ENCODE results near the gene ATG4A. TPM values are rescaled to one million over a fixed set of nuclear protein-coding genes. Genes with fewer than 3 reads are reported as not detected.

ATG4A gene
- total RNA-seq, 1 donor from 2014 or later: 10.0 TPM

GRCh38 chrX:108199041-108199440 lies 107.5 kb downstream of the ATG4A start:
- no peak for DNase-seq (ENCODE audit: low read depth)
- H3K27me3 ChIP-seq (ENCODE audit: control insufficient read depth, insufficient read depth, low read length): no peaks in the 10 kb centered on the region
- H3K36me3 ChIP-seq (ENCODE audit: control insufficient read depth, insufficient read depth, low read length): no peaks in the 10 kb centered on the region
- H3K4me3 ChIP-seq (ENCODE audit: low read depth, low read length): no peak overlapping the region
- TF ChIP-seq, protein P1, sequence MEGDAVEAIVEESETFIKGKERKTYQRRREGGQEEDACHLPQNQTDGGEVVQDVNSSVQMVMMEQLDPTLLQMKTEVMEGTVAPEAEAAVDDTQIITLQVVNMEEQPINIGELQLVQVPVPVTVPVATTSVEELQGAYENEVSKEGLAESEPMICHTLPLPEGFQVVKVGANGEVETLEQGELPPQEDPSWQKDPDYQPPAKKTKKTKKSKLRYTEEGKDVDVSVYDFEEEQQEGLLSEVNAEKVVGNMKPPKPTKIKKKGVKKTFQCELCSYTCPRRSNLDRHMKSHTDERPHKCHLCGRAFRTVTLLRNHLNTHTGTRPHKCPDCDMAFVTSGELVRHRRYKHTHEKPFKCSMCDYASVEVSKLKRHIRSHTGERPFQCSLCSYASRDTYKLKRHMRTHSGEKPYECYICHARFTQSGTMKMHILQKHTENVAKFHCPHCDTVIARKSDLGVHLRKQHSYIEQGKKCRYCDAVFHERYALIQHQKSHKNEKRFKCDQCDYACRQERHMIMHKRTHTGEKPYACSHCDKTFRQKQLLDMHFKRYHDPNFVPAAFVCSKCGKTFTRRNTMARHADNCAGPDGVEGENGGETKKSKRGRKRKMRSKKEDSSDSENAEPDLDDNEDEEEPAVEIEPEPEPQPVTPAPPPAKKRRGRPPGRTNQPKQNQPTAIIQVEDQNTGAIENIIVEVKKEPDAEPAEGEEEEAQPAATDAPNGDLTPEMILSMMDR (IDR thresholded peaks at IDR 0.05; ENCODE audit: insufficient read depth, low read length, poor library complexity, severe bottlenecking): no peak

DNA sequence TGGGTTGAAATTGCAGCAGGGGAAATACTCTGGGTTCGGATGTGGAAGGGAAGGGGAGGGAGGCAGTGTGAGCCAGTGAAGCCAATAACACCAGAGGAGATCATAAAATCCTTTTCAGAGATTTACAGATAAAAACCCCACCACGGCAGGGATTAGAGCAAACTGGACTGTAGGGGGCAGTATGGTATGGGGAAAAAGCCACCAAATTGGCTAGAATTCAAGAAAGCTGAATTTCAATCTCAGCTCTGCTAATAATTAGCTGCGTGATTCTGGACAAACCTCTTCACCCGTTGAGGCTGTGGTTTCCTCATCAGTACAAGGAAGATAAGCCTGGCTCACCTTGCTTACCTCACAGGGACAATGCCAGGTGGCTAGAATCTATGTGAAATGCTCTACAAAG lies 108.1 kb downstream of the ATG4A start:
- no peak for DNase-seq (ENCODE audit: low read depth)

DNA sequence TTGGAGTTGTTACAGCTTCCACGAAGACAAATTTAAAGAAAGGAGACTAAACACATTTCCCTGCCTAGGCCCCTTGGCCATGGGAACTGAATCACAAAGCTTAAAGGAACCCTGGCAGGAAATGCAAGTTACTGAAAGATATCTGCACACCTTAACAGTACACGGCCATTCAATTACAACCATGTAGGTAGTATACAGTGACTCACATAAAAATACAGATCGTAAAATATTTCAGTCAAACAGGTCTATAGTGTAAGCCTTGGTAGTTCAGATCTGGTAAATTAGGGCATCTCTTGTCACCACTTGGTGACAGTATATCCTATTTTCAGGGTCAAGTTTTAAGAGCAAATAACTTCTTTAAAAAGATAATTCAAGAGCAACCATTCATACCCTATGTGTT lies 112.0 kb downstream of the ATG4A start:
- TF ChIP-seq, protein P1 (IDR thresholded peaks at IDR 0.05; ENCODE audit: insufficient read depth, low read length, poor library complexity, severe bottlenecking): no peak
- no peaks in the 10 kb centered on the region for H3K36me3 ChIP-seq (ENCODE audit: control insufficient read depth, insufficient read depth, low read length)
- no peak for DNase-seq (ENCODE audit: low read depth)
- H3K4me3 ChIP-seq (ENCODE audit: low read depth, low read length): no peak overlapping the region
- H3K27me3 ChIP-seq (ENCODE audit: control insufficient read depth, insufficient read depth, low read length): no peaks in the 10 kb centered on the region

More for the DNA sequence above, 108.1 kb downstream of the ATG4A start:
- TF ChIP-seq, protein P1 (IDR thresholded peaks at IDR 0.05; ENCODE audit: insufficient read depth, low read length, poor library complexity, severe bottlenecking): peak; percentile 48
- no peak overlapping the region for H3K4me3 ChIP-seq (ENCODE audit: low read depth, low read length)
- H3K27me3 ChIP-seq (ENCODE audit: control insufficient read depth, insufficient read depth, low read length): no peaks in the 10 kb centered on the region
- no peaks in the 10 kb centered on the region for H3K36me3 ChIP-seq (ENCODE audit: control insufficient read depth, insufficient read depth, low read length)

Other genes starting within 250 kb of the ATG4A start
- not detected in 2 replicates for gene TEX13B, start 109.4 kb upstream of the ATG4A start, total RNA-seq
- 0.27 and 0.29 TPM in 2 replicates for gene VSIG1, start 46.7 kb upstream of the ATG4A start, total RNA-seq
- 44.6 and 45.1 TPM in 2 replicates for gene PSMD10, start 236 bp upstream of the ATG4A start, total RNA-seq